Spleen (tissue), 7 donors: ENCODE measurements around the gene MAD2L2.
A peak's percentile ranks its signal among the peaks of the same experiment; 100 is the strongest.

Experiments
- CTCF ChIP-seq, 11 experiments: fragments of 200-600 bp in 7 of 11; fragments of 450-650 bp in 4 of 11; sonication (generic) in 4 of 11; IDR thresholded peaks in 8 of 11; conservative IDR thresholded peaks in 3 of 11; 1 replicate in 7 of 11; 2 replicates in 4 of 11; pipeline versions ENCODE4 v1.4.0 to v1.8.0; 2016 to 2021; ENCODE audit warnings: antibody characterized with exemption in 11 of 11, inconsistent platforms in 4 of 11, mild to moderate bottlenecking in 1 of 11
- POLR2A ChIP-seq, 3 donors: fragments of 450-650 bp; IDR thresholded peaks; one replicate each; pipeline ENCODE4 v1.5.1; 2017; ENCODE audit warnings: antibody characterized with exemption in 3 of 3, mild to moderate bottlenecking in 1 of 3
- donor health status: DM: no; HTN: no; CAD: no; lungs with moderate emphysema.
- donor health status: DM: no; HTN: no; CAD: no.
- donor health status: DM: no; HTN: no; CAD: no.

GRCh38 chr1:11701981-11702803, 21.2 kb upstream of the MAD2L2 start:
- TF ChIP-seq CTCF (IDR thresholded peaks at IDR 0.05 in 8 of 11, conservative IDR thresholded peaks at IDR 0.05 in 3 of 11) (peak in 1 of 11 experiments; percentile 11), POLR2A (IDR thresholded peaks at IDR 0.05) (no peak)
